GM19023 (cell line): Measurements from ENCODE around the gene MT1B.

ENCODE experiments used
- ATAC-seq: cut with Tn5 transposase; IDR thresholded peaks from one replicate; pipeline ENCODE4 v1.9.1; 2021; ENCODE audit warnings: mild to moderate bottlenecking, moderate library complexity; ENCODE audit not compliant: unreplicated experiment

The MT1B gene

GRCh38 chr16:56636616-56637413 is 14.9 kb upstream of the MT1B start:
- ATAC-seq = no peak

GRCh38 chr16:56637814-56638750 is 13.6 kb upstream of the MT1B start, which contains the start of gene MT1A:
Gene MT1A (plus strand): TSS chr16:56638666. CDS start chr16:56638739, 73 bp downstream.
- no peak for ATAC-seq

- no peak for ATAC-seq
Observed at GRCh38 chr16:56639045-56639444, 12.6 kb upstream of the MT1B start.

- ATAC-seq = no peak
Observed at GRCh38 chr16:56640076-56640475, 11.6 kb upstream of the MT1B start.

- ATAC-seq = no peak
Observed at GRCh38 chr16:56641166-56641565, 10.5 kb upstream of the MT1B start.

- peak; percentile 64 for ATAC-seq
Observed at GRCh38 chr16:56643080-56643778, 8.5 kb upstream of the MT1B start.

- no peak for ATAC-seq
Observed at GRCh38 chr16:56643833-56644232, 7.9 kb upstream of the MT1B start.

GRCh38 chr16:56645311-56645710 is 6.4 kb upstream of the MT1B start:
- ATAC-seq = no peak

- no peak for ATAC-seq
Observed at GRCh38 chr16:56645838-56646237, 5.8 kb upstream of the MT1B start.

GRCh38 chr16:56647641-56648431 is 3.9 kb upstream of the MT1B start:
- ATAC-seq = no peak

GRCh38 chr16:56649271-56649670 is 2.4 kb upstream of the MT1B start:
- no peak for ATAC-seq

- no peak for ATAC-seq
Observed at GRCh38 chr16:56649820-56650219, 1.9 kb upstream of the MT1B start.

GRCh38 chr16:56652600-56652999 is 914 bp downstream of the MT1B start:
- no peak for ATAC-seq

GRCh38 chr16:56653218-56653617 is 1.5 kb downstream of the MT1B start:
- no peak for ATAC-seq

GRCh38 chr16:56657555-56658326 is 6.1 kb downstream of the MT1B start, which contains the start of gene MT1F:
Gene MT1F (plus strand): TSS chr16:56657959. CDS start chr16:56658059, 100 bp downstream.
- no peak for ATAC-seq

- ATAC-seq = no peak
Observed at GRCh38 chr16:56658327-56658875, 6.7 kb downstream of the MT1B start.

GRCh38 chr16:56662357-56663354 is 11.0 kb downstream of the MT1B start:
- no peak for ATAC-seq

GRCh38 chr16:56664506-56664905 is 12.8 kb downstream of the MT1B start:
- ATAC-seq = no peak
